Omental fat pad (tissue), 4 donors: ENCODE measurements around the gene PLCB4. TPM values are rescaled to one million over a fixed set of nuclear protein-coding genes. Genes with fewer than 3 reads are reported as not detected.

Experiments
- ATAC-seq: fragments of 150-250 bp; one replicate; pipeline ENCODE4 v1.9.1; 2016; ENCODE audit warnings: mild to moderate bottlenecking, moderate library complexity; ENCODE audit not compliant: low FRiP score
- DNase-seq: peaks from one replicate; pipeline ENCODE4 v3.0.0-alpha.2; 2019; ENCODE audit warnings: low spot score
- CTCF ChIP-seq, 3 donors: fragments of 450-650 bp; IDR thresholded peaks; one replicate each; pipeline ENCODE4 v1.5.1; 2016 to 2017; ENCODE audit warnings: antibody characterized with exemption in 3 of 3, mild to moderate bottlenecking in 3 of 3, moderate library complexity in 2 of 3
- total RNA-seq, 4 donors: library from RNA; depleted of rRNA; stranded (reverse); fragments of >200 nt; gene quantifications; one replicate each; pipeline ENCODE4 v1.1.0, GENCODE V29; 2016

Gene PLCB4
- total RNA-seq, 4 donors from 2014 or later = 6.6 to 18.4 (median 11.4) TPM

GRCh38 chr20:9260027-9260426, 191.1 kb downstream of the PLCB4 start:
- DNase-seq (no peak), ATAC-seq (no peak)
- no peak for TF ChIP-seq CTCF (IDR thresholded peaks at IDR 0.05)

GRCh38 chr20:9261781-9262180, 192.9 kb downstream of the PLCB4 start:
- DNase-seq = no peak
- TF ChIP-seq CTCF (IDR thresholded peaks at IDR 0.05) = no peak
- no peak for ATAC-seq

GRCh38 chr20:9262653-9263194, 193.8 kb downstream of the PLCB4 start:
- ATAC-seq = peak; percentile 51
- no peak for TF ChIP-seq CTCF (IDR thresholded peaks at IDR 0.05)
- no peak for DNase-seq

GRCh38 chr20:9269280-9269971, 200.5 kb downstream of the PLCB4 start:
- DNase-seq = no peak
- no peak for TF ChIP-seq CTCF (IDR thresholded peaks at IDR 0.05)
- ATAC-seq = no peak

- no peak for DNase-seq
- no peak for TF ChIP-seq CTCF (IDR thresholded peaks at IDR 0.05)
- ATAC-seq = peak; percentile 74
Measured at GRCh38 chr20:9270831-9271230, 201.9 kb downstream of the PLCB4 start.

- ATAC-seq = no peak
- no peak for DNase-seq
- TF ChIP-seq CTCF (IDR thresholded peaks at IDR 0.05) = no peak
Measured at GRCh38 chr20:9276966-9277468, 208.1 kb downstream of the PLCB4 start.

- ATAC-seq (no peak), DNase-seq (no peak)
- TF ChIP-seq CTCF (IDR thresholded peaks at IDR 0.05) = no peak
Measured at GRCh38 chr20:9279918-9280401, 211.1 kb downstream of the PLCB4 start.
